Caco-2 (cell line): ENCODE results near the gene COL6A2. TPM values are rescaled to one million over a fixed set of nuclear protein-coding genes. Genes with fewer than 3 reads are reported as not detected.
A peak's percentile ranks its signal among the peaks of the same experiment; 100 is the strongest.

Experiments used
- BruUV-seq: library from RNA; stranded (reverse); fragments of 400-500 nt; replicated peaks from 2 replicates; lab custom pipeline; 2021; lab: Mats Ljungman, UMichigan
- CTCF ChIA-PET: fragments of 300-600 bp; sonication (Branson Sonifier 250); formaldehyde crosslinking; loops from one replicate; lab custom pipeline; 2022; ENCODE audit warnings: antibody characterized with exemption; lab: Charles Lee
- POLR2A ChIA-PET: fragments of 300-600 bp; sonication (Branson Sonifier 250); formaldehyde crosslinking; loops from one replicate; lab custom pipeline; 2022; ENCODE audit warnings: antibody characterized with exemption; lab: Charles Lee
- DNase-seq, 2 experiments: peaks; one replicate each; pipeline versions ENCODE4 v3.0.0 to v3.0.0-alpha.2; 2020 to 2022
- H3K27me3 ChIP-seq: replicated peaks from 2 replicates; pipeline ENCODE4 v1.6.0; 2011; ENCODE audit warnings: low read length; ENCODE audit not compliant: control insufficient read depth, insufficient read depth
- H3K36me3 ChIP-seq: 2 replicates; pipeline ENCODE4 v1.5.1; 2011; ENCODE audit warnings: low read length; ENCODE audit not compliant: control insufficient read depth, insufficient read depth
- H3K4me1 ChIP-seq: fragments of 250-450 bp; sonication (Bioruptor Pico); 2 replicates; pipeline ENCODE4 v1.5.1; 2020; ENCODE audit warnings: mild to moderate bottlenecking
- H3K4me3 ChIP-seq: 2 replicates; pipeline ENCODE4 v1.5.1; 2011; ENCODE audit warnings: low read depth, mild to moderate bottlenecking, control low read depth, low read length
- H3K9me3 ChIP-seq: fragments of 250-450 bp; sonication (Bioruptor Pico); 2 replicates; pipeline ENCODE4 v1.5.1; 2020; ENCODE audit warnings: mild to moderate bottlenecking, moderate library complexity
- H3K27ac Mint-ChIP-seq: one replicate; pipeline ENCODE4 v1.8.0; 2022; ENCODE audit warnings: mixed read lengths; ENCODE audit not compliant: unreplicated experiment
- H3K27me3 Mint-ChIP-seq: one replicate; pipeline ENCODE4 v1.8.0; 2022; ENCODE audit warnings: mixed read lengths; ENCODE audit not compliant: insufficient read depth, unreplicated experiment
- H3K36me3 Mint-ChIP-seq: one replicate; pipeline ENCODE4 v1.8.0; 2022; ENCODE audit warnings: mild to moderate bottlenecking, mixed read lengths; ENCODE audit not compliant: insufficient read depth, unreplicated experiment
- H3K4me1 Mint-ChIP-seq: one replicate; pipeline ENCODE4 v1.8.0; 2022; ENCODE audit warnings: low read depth, mixed read lengths; ENCODE audit not compliant: unreplicated experiment
- H3K4me3 Mint-ChIP-seq: one replicate; pipeline ENCODE4 v1.8.0; 2022; ENCODE audit warnings: mild to moderate bottlenecking, moderate library complexity, mixed read lengths; ENCODE audit not compliant: unreplicated experiment
- H3K9me3 Mint-ChIP-seq: one replicate; pipeline ENCODE4 v1.8.0; 2022; ENCODE audit warnings: mixed read lengths; ENCODE audit not compliant: unreplicated experiment
- CTCF ChIP-seq, 2 experiments: fragments of 200-600 bp in 1 of 2; IDR thresholded peaks; 1 replicate in 1 of 2; 2 replicates in 1 of 2; pipeline versions ENCODE4 v1.5.1 to v1.8.0; 2011 to 2022; ENCODE audit warnings: antibody characterized with exemption in 1 of 2, control low read depth in 1 of 2, inconsistent platforms in 1 of 2, low read depth in 1 of 2, low read length in 1 of 2, mild to moderate bottlenecking in 1 of 2, moderate library complexity in 1 of 2; ENCODE audit not compliant: insufficient read depth in 1 of 2, severe bottlenecking in 1 of 2, unreplicated experiment in 1 of 2
- intact Hi-C: fragments of 100-400 bp; cut with micrococcal nuclease; formaldehyde crosslinking; loops from one replicate; pipeline ENCODE4 v1.10.0; 2022; ENCODE audit not compliant: unreplicated experiment
- total RNA-seq: library from RNA; stranded (reverse); gene quantifications from 2 replicates; pipeline ENCODE4 v1.2.3, GENCODE V29; 2022

Gene COL6A2
- total RNA-seq, 1 experiment from 2014 or later, result 8.8 TPM

- Mint-ChIP-seq H3K4me1 (no peaks in the 10 kb centered on the region), H3K9me3 (no peaks in the 10 kb centered on the region), H3K4me3 (no peak overlapping the region), H3K27me3 (no peaks in the 10 kb centered on the region), H3K36me3 (no peaks in the 10 kb centered on the region), H3K27ac (no peak overlapping the region)
- Histone ChIP-seq H3K9me3 (no peaks in the 10 kb centered on the region), H3K4me1 (no peaks in the 10 kb centered on the region), H3K36me3 (no peaks in the 10 kb centered on the region), H3K27me3 (no peaks in the 10 kb centered on the region), H3K4me3 (no peak overlapping the region)
- no peak for TF ChIP-seq CTCF (IDR thresholded peaks at IDR 0.05; ENCODE audit: insufficient read depth in 1 of 2, low read depth in 1 of 2, low read length in 1 of 2, severe bottlenecking in 1 of 2, unreplicated experiment in 1 of 2)
- intact Hi-C loops, result no loop called here
- POLR2A ChIA-PET, result no interaction called here
- peak in 1 of 2 experiments; percentile 21 for DNase-seq
- BruUV-seq, result no TSS peak
- CTCF ChIA-PET, result interaction anchor here (2.7 kb wide), 1 partner anchor 15 kb away, joined by 7 read pairs; no protein-coding TSS in a partner anchor
Measured at GRCh38 chr21:46128106-46128932, 30.4 kb downstream of the COL6A2 start.

- ChIA-PET CTCF (interaction anchor here (2.7 kb wide), 1 partner anchor 14 kb away, joined by 7 read pairs; no protein-coding TSS in a partner anchor), POLR2A (no interaction called here)
- no peaks in the 10 kb centered on the region for H3K36me3 ChIP-seq
- TF ChIP-seq CTCF (IDR thresholded peaks at IDR 0.05; ENCODE audit: insufficient read depth in 1 of 2, low read depth in 1 of 2, low read length in 1 of 2, severe bottlenecking in 1 of 2, unreplicated experiment in 1 of 2), result no peak
- no peaks in the 10 kb centered on the region for H3K27me3 ChIP-seq
- no peaks in the 10 kb centered on the region for H3K9me3 ChIP-seq
- no peaks in the 10 kb centered on the region for H3K4me1 ChIP-seq
- Mint-ChIP-seq H3K27me3 (no peaks in the 10 kb centered on the region), H3K36me3 (no peaks in the 10 kb centered on the region), H3K4me1 (no peaks in the 10 kb centered on the region), H3K9me3 (no peaks in the 10 kb centered on the region), H3K4me3 (no peak overlapping the region), H3K27ac (no peak overlapping the region)
- no TSS peak for BruUV-seq
- intact Hi-C loops, result no loop called here
- no peak overlapping the region for H3K4me3 ChIP-seq
- DNase-seq, result no peak
Measured at GRCh38 chr21:46128933-46129571, 31.1 kb downstream of the COL6A2 start.

GRCh38 chr21:46129846-46130651 is 32.1 kb downstream of the COL6A2 start:
- no peaks in the 10 kb centered on the region for H3K4me1 ChIP-seq
- Mint-ChIP-seq H3K27me3 (no peaks in the 10 kb centered on the region), H3K36me3 (no peaks in the 10 kb centered on the region), H3K4me3 (no peak overlapping the region), H3K4me1 (no peaks in the 10 kb centered on the region), H3K27ac (no peak overlapping the region), H3K9me3 (no peaks in the 10 kb centered on the region)
- ChIA-PET CTCF (interaction anchor here (0.6 to 2.7 kb wide), 2 partner anchors 13 to 29 kb away, joined by 6 to 7 read pairs; no protein-coding TSS in a partner anchor), POLR2A (interaction anchor here (0.6 kb wide), 1 partner anchor 100 kb away, joined by 4 read pairs; no protein-coding TSS in a partner anchor)
- intact Hi-C loops, result no loop called here
- no peak for TF ChIP-seq CTCF (IDR thresholded peaks at IDR 0.05; ENCODE audit: insufficient read depth in 1 of 2, low read depth in 1 of 2, low read length in 1 of 2, severe bottlenecking in 1 of 2, unreplicated experiment in 1 of 2)
- no peaks in the 10 kb centered on the region for H3K36me3 ChIP-seq
- H3K27me3 ChIP-seq, result no peaks in the 10 kb centered on the region
- H3K4me3 ChIP-seq, result no peak overlapping the region
- DNase-seq, result no peak
- no peaks in the 10 kb centered on the region for H3K9me3 ChIP-seq
- no TSS peak for BruUV-seq
